Gastrocnemius medialis (tissue), 4 donors: Measurements from ENCODE around the gene PABPC1L2A. TPM values are rescaled to one million over a fixed set of nuclear protein-coding genes. Genes with fewer than 3 reads are reported as not detected.
"Not testable (repeated sequence)": the region's sequence is repeated elsewhere in the genome, so short reads cannot be mapped to it uniquely, and the experiment has no call there.

ENCODE experiments used
- ATAC-seq, 2 donors: fragments of 150-250 bp; one replicate each; pipeline ENCODE4 v1.9.1; 2016
- DNase-seq, 2 donors: peaks; one replicate each; pipeline ENCODE4 v3.0.0-alpha.2; 2019
- H3K27ac ChIP-seq, 4 donors: fragments of 200-600 bp; sonication (generic); 1 replicate in 1 of 4; 2 replicates in 3 of 4; pipeline ENCODE4 v1.5.1; 2016 to 2018; ENCODE audit warnings: mild to moderate bottlenecking in 2 of 4, moderate library complexity in 1 of 4
- H3K27me3 ChIP-seq, 3 donors: fragments of 200-600 bp; sonication (generic) in 2 of 3; 1 replicate in 1 of 3; 2 replicates in 2 of 3; pipeline versions ENCODE4 v1.5.1 to v1.6.0; 2016 to 2019; ENCODE audit warnings: mild to moderate bottlenecking in 1 of 3, moderate library complexity in 1 of 3
- H3K36me3 ChIP-seq, 2 donors: fragments of 200-600 bp; sonication (generic) in 1 of 2; one replicate each; pipeline ENCODE4 v1.5.1; 2017 to 2018
- H3K4me1 ChIP-seq, 2 donors: fragments of 200-600 bp; sonication (generic) in 1 of 2; one replicate each; pipeline ENCODE4 v1.5.1; 2016 to 2017; ENCODE audit warnings: mild to moderate bottlenecking in 2 of 2
- H3K4me3 ChIP-seq, 4 donors: fragments of 200-600 bp; sonication (generic) in 3 of 4; 1 replicate in 1 of 4; 2 replicates in 3 of 4; pipeline ENCODE4 v1.5.1; 2016 to 2019; ENCODE audit warnings: mild to moderate bottlenecking in 2 of 4
- H3K9me3 ChIP-seq, 3 donors: fragments of 200-600 bp; sonication (generic) in 2 of 3; 1 replicate in 1 of 3; 2 replicates in 2 of 3; pipeline ENCODE4 v1.5.1; 2016 to 2019
- CTCF ChIP-seq, 5 experiments: fragments of 450-650 bp in 3 of 5; fragments of 200-600 bp in 2 of 5; sonication (generic) in 2 of 5; IDR thresholded peaks in 4 of 5; conservative IDR thresholded peaks in 1 of 5; 1 replicate in 4 of 5; 2 replicates in 1 of 5; pipeline ENCODE4 v1.5.1; 2016 to 2019; ENCODE audit warnings: antibody characterized with exemption in 5 of 5, mild to moderate bottlenecking in 3 of 5, moderate library complexity in 3 of 5
- POLR2A ChIP-seq, 2 donors: fragments of 450-650 bp; IDR thresholded peaks; one replicate each; pipeline ENCODE4 v1.6.1; 2017; ENCODE audit warnings: antibody characterized with exemption in 2 of 2, mild to moderate bottlenecking in 2 of 2, moderate library complexity in 2 of 2
- in situ Hi-C, 4 donors: fragments of 200-750 bp; cut with MboI; loops; one replicate each; pipeline versions ENCODE4 v1.15.0 to v1.8.0; 2017; ENCODE audit warnings: low sequenced_read_pairs in 4 of 4
- intact Hi-C: fragments of 100-400 bp; cut with DNase I; formaldehyde crosslinking; loops from one replicate; pipeline ENCODE4 v1.15.1; 2023; ENCODE audit warnings: low total_unique reads
- total RNA-seq, 4 donors: library from RNA; depleted of rRNA; stranded (reverse); fragments of >200 nt; gene quantifications; one replicate each; pipeline versions ENCODE4 v1.1.0 to v1.2.3, GENCODE V29; 2016

Gene PABPC1L2A
- total RNA-seq, result not detected

DNA sequence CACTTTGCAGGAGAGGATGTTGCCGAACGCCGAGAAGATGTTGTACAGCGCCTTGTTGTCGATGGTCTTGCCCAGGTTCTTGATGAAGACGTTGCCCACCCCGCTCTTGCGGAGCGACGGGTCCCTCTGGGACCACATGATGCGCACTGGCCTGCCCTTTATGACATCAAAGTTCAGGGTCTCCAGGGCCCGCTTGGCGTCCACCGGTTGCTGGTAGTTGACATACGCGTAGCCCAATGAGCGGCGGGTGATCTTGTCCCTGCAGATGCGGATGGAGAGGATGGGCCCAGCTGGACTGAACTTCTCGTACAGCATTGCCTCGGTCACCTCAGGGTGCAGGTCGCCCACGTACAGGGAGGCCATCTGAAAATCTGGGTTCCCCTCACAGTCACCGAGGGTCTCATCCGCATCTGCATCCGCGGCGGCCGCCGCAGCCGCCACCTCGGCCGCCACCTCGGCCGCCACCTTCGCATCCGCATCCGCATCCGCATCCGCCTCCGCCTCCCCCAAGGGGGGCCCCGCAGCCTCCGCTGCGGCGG is at the start of gene PABPC1L2A:
Gene PABPC1L2A (minus strand): TSS at position 489 of the 539 bp plus-strand sequence. CDS start 126 bp downstream, at position 363.
- H3K9me3 ChIP-seq, ATAC-seq, intact Hi-C loops, DNase-seq, H3K27ac ChIP-seq, H3K4me3 ChIP-seq, H3K36me3 ChIP-seq, H3K4me1 ChIP-seq, in situ Hi-C loops: not testable (repeated sequence)
- H3K27me3 ChIP-seq, result peaks cover 0 to 22% (median 10%) of the 10 kb centered on the region in 3 donors

DNA sequence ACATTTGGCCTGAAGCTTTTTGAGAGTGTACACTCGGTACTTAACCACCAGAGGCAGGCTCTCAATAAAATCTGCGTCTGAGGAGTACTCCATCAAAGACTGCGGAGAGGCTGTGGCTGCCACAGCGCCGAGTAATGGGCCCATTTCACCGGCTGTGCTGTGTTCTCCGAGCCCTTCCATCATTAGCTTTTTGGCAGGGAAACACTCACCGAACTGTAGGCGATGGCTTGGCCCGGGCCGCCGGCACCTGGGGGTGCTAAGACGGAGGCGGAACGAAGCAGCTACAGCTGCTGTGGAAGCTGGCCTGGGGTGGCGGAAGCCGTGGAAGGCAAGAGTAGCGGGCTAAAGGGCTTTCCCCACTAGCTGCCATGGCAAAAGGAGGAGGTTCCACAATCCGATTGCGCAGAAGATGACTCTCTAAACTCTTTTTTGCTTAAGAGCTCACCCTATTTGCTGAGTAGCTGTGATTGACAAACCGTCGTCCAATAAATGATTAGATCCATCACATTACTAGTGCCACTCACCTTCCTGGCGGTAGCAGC is 48.5 kb upstream of the PABPC1L2A start:
- no peak for TF ChIP-seq POLR2A (IDR thresholded peaks at IDR 0.05)
- TF ChIP-seq CTCF (IDR thresholded peaks at IDR 0.05 in 4 of 5, conservative IDR thresholded peaks at IDR 0.05 in 1 of 5), result no peak
- ATAC-seq (no peak), DNase-seq (no peak)
- Histone ChIP-seq H3K36me3 (no peaks in the 10 kb centered on the region), H3K4me3 (no peak overlapping the region), H3K4me1 (no peaks in the 10 kb centered on the region), H3K27ac (no peak overlapping the region), H3K27me3 (peaks cover 0 to 4% (median 0%) of the 10 kb centered on the region in 3 donors), H3K9me3 (no peaks in the 10 kb centered on the region)
- intact Hi-C loops (no loop called here), in situ Hi-C loops (no loop called here)

GRCh38 chrX:73126240-73126639 is 46.9 kb upstream of the PABPC1L2A start:
- in situ Hi-C loops (no loop called here), intact Hi-C loops (no loop called here)
- DNase-seq, result no peak
- no peaks in the 10 kb centered on the region for H3K36me3 ChIP-seq
- no peak for ATAC-seq
- TF ChIP-seq CTCF (IDR thresholded peaks at IDR 0.05 in 4 of 5, conservative IDR thresholded peaks at IDR 0.05 in 1 of 5), result no peak
- no peak for TF ChIP-seq POLR2A (IDR thresholded peaks at IDR 0.05)
- H3K27me3 ChIP-seq, result peaks cover 0 to 4% (median 0%) of the 10 kb centered on the region in 3 donors
- H3K4me1 ChIP-seq, result no peaks in the 10 kb centered on the region
- no peak overlapping the region for H3K27ac ChIP-seq
- no peak overlapping the region for H3K4me3 ChIP-seq
- no peaks in the 10 kb centered on the region for H3K9me3 ChIP-seq

DNA sequence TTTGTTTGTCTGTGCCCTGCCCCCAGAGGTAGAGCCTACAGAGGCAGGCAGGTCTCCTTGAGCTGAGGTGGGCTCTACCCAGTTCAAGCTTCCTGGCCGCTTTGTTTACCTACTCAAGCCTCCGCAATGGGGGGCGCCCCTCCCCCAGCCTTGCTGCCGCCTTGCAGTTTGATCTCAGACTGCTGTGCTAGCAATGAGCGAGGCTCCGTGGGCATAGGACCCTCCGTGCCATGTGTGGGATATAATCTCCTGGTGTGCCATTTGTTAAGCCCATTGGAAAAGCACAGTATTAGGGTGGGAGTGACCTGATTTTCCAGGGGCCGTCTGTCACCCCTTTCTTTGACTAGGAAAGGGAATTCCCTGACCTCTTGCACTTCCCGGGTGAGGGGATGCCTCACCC is 20.2 kb upstream of the PABPC1L2A start:
- H3K4me3 ChIP-seq, ATAC-seq, in situ Hi-C loops, H3K9me3 ChIP-seq, H3K27me3 ChIP-seq, H3K27ac ChIP-seq, H3K4me1 ChIP-seq, intact Hi-C loops, DNase-seq, H3K36me3 ChIP-seq: not testable (repeated sequence)

DNA sequence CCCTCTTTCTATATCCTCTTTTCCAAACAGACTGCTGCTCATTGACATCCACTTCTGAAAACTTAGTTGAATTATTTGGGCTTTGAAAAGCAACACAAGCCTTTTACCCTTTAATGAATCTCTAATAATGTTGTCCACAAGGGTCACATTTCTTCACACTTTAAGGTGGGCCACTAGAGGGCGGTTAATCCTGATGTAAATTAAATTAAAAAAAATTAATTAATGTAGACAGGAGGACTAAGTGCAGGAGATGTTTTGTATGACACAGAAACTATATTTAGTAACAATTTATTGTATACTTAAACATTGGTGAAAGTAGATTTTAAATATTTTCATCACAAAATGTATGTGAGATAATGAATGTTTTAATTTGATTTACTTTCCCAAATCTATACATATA is 7.5 kb upstream of the PABPC1L2A start:
- H3K36me3 ChIP-seq, H3K4me3 ChIP-seq, H3K4me1 ChIP-seq, DNase-seq, H3K27ac ChIP-seq, H3K9me3 ChIP-seq, in situ Hi-C loops, H3K27me3 ChIP-seq, intact Hi-C loops, ATAC-seq: not testable (repeated sequence)

DNA sequence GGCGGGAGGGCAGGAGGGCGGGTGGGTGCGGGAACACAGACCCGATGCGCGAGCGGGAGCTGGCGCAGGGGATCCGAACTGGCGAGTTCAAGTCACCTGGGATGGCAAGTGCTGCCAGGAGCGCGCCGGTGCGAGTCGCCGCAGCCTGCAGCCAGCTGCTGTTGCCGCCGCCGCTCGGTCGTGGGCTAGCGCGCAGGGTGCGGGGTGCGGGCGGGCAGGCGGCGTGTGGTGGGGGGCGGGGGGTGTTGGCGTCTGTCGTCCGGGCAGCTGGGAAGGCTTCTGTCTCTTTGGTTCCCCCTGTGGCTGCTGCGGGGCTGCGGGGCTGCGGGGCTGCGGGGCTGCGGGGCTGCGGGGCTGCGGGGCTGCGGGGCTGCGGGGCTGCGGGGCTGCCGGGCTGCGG is 572 bp upstream of the PABPC1L2A start:
- ATAC-seq, H3K4me1 ChIP-seq, H3K9me3 ChIP-seq, DNase-seq, H3K36me3 ChIP-seq, H3K4me3 ChIP-seq, intact Hi-C loops, H3K27ac ChIP-seq, in situ Hi-C loops: not testable (repeated sequence)
- peaks cover 0 to 18% (median 9%) of the 10 kb centered on the region in 3 donors for H3K27me3 ChIP-seq

DNA sequence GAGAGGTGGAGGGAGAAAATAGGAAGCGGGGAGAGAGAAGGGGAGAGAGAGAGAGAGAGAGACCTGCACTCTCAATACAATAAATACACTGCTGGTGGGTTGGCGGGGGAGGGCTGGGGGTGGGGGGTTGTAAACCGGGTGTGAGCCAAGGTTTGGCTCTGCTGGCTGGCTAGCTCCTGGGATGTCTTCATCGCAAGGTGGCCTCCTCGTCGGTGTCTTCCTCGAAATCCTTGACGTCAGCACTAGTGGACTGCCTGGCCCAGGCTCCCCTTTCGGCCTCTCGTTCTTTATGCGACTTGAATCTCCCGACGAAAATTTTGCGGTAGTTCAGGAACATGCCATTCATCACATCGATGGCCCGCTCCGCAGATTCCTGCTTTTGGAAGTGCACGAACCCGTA is 715 bp downstream of the PABPC1L2A start:
- H3K9me3 ChIP-seq, H3K4me3 ChIP-seq, in situ Hi-C loops, H3K36me3 ChIP-seq, DNase-seq, ATAC-seq, H3K27ac ChIP-seq, H3K4me1 ChIP-seq, intact Hi-C loops: not testable (repeated sequence)
- H3K27me3 ChIP-seq, result peaks cover 0 to 22% (median 10%) of the 10 kb centered on the region in 3 donors
